ENCODE measurements around the gene ATG5.

The ATG5 gene

DNA sequence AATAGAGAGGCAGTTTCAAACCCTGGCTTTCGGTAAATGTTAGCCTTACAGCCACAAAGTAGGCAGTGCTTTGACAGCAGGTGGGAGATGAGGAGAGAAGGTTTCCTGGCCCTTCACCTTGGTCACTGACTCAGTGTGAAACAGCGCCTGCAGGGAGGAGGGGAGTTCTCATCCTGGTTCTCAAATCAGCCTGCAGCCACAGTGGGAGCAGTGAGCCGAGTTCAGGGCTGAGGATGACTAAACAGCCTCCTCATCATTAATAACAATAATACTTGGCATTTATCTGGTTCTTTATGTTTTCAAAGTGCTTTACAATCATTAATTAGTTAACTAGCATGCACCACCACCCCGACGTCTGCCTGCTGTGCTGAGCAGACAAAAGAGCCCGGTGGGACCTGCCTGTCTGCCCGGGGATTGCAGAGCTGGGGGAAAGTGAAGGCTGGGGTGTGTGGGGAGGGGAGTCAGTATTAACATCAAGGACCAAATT lies 179.8 kb downstream of the ATG5 start:
- TF ChIP-seq, protein P1, sequence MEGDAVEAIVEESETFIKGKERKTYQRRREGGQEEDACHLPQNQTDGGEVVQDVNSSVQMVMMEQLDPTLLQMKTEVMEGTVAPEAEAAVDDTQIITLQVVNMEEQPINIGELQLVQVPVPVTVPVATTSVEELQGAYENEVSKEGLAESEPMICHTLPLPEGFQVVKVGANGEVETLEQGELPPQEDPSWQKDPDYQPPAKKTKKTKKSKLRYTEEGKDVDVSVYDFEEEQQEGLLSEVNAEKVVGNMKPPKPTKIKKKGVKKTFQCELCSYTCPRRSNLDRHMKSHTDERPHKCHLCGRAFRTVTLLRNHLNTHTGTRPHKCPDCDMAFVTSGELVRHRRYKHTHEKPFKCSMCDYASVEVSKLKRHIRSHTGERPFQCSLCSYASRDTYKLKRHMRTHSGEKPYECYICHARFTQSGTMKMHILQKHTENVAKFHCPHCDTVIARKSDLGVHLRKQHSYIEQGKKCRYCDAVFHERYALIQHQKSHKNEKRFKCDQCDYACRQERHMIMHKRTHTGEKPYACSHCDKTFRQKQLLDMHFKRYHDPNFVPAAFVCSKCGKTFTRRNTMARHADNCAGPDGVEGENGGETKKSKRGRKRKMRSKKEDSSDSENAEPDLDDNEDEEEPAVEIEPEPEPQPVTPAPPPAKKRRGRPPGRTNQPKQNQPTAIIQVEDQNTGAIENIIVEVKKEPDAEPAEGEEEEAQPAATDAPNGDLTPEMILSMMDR (conservative IDR thresholded peaks at IDR 0.05; ENCODE audit: control insufficient read depth, insufficient read depth, low read depth, low read length): no peak
- DNase-seq (ENCODE audit: low read depth): peak; percentile 33
- no peak overlapping the region for H3K4me3 ChIP-seq (ENCODE audit: control insufficient read depth, low read depth, low read length)

DNA sequence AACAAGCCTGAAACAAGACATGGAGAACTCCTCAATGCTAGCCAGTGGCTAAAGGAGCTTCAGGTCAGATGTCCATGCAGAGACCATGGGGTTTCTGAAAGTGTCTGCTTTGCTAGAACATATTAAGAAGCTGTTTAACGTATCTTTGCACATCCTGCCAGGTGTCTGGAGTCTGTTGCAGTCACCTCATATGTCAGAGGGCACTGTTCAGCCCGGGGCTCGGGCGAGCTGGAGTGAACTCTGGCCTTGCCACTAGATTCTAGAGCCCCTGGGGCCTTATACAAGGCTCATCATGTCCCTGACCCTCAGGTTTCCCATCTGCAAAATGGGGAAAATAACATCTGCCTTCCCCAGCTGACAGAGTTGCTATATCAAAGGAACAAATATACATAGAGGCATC lies 180.4 kb downstream of the ATG5 start:
- TF ChIP-seq, protein P1 (conservative IDR thresholded peaks at IDR 0.05; ENCODE audit: control insufficient read depth, insufficient read depth, low read depth, low read length): no peak
- no peak overlapping the region for H3K4me3 ChIP-seq (ENCODE audit: control insufficient read depth, low read depth, low read length)
- no peak for DNase-seq (ENCODE audit: low read depth)

DNA sequence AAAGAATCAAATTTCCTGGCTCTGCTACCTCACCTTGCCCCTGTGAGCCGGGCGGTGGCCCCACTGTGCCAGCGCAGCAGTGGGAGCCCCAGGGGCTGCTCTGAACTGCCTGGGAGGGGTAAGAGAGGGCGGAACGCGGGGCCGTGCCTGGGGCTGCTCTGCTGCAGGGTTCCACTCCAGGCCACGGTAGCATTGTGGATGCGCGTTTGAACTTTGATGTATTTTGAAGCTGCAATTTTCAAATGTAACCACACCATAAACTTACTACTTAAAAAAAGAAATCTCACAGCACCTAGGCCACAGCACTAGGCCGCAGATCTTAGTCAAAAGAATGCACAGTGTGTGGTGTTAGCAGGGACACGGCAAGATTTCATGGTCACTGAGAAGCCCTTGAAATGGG lies 181.9 kb downstream of the ATG5 start:
- no peak for DNase-seq (ENCODE audit: low read depth)
- TF ChIP-seq, protein P1 (conservative IDR thresholded peaks at IDR 0.05; ENCODE audit: control insufficient read depth, insufficient read depth, low read depth, low read length): no peak
- no peak overlapping the region for H3K4me3 ChIP-seq (ENCODE audit: control insufficient read depth, low read depth, low read length)

DNA sequence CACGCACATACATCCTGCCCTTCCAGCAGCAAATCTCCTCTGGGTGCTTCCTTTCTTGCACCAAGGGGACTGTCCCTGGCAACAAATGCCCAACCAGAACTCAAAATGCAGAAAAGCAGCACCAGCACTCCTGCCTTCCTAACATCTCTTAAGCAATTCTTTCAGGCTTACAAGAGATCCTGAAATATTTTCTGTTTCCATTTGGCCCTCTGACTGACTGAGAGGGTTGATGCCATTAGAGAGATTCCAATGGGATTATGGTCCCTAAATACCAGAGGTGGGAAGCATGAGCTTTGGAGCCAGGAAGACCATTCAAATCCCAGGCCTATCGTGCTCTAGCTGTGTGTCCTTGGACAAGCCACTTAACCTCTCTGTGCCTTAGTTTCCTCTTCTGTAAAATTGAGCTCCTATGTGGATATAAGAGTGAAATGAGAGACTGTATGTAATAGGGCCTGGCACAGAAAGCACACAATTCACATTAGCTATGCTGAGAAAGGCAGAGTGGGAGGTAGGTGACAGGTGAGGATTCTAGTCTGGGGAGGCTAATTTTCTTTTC lies 182.6 kb downstream of the ATG5 start:
- TF ChIP-seq, protein P1 (conservative IDR thresholded peaks at IDR 0.05; ENCODE audit: control insufficient read depth, insufficient read depth, low read depth, low read length): no peak
- DNase-seq (ENCODE audit: low read depth): no peak
- no peak overlapping the region for H3K4me3 ChIP-seq (ENCODE audit: control insufficient read depth, low read depth, low read length)

DNA sequence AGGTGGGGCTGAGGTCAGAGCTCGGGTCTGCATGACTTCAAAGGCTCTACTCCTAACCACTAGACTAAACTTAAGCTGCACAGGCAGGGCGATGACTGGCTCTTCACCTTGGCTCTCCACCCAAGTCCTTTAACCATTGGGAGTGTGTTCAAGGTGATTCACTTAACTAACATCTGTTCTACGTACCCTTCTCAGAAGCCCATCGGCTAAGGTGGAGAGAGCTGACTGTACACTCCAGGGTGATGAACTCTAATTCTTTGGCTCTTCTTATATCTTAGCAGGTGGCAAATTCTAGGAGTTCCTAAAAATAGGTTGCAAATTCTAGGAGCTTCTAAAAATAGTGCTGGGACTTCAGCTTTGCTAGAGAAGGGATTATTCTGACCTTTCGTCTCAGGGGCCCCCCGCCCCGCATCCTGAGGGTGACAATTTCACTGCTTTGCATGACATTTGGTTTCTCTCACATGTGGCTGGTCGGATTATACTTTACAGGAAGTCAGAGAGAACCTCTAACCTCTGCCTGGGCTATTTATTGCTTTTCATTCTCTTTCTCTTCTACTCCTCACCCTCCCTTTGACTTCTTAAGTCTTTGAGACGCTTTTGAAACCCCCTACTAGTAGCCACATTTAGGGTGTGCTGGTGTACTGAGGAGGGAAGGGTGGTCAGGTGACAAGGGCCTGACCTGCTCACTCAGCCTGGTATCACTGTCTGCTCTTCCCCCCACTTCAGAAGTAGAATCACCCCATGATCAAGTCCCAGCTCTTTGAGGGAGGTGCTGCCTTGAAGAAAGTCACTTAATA lies 183.9 kb downstream of the ATG5 start:
- peak; percentile 7 for DNase-seq (ENCODE audit: low read depth)

DNA sequence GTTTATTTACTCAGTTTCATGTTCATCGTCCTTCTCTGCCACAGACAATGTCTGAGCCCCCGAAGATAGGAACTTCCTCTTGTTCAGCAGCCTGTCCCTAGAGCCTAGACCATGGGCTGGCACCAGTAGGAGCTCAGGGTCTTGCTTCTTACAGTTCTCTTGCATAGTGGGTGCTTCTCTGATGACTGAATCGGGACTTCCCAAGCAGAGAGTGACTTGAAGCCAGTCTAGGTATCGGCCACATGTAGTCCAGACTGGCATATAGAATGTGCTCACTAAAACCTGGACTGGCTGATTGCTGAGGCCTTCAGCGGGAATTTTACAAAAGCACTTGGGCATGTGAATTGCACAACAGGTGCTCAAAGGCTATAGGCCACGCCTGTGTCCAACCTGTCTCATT lies 187.4 kb downstream of the ATG5 start:
- DNase-seq (ENCODE audit: low read depth): no peak
- TF ChIP-seq, protein P1 (conservative IDR thresholded peaks at IDR 0.05; ENCODE audit: control insufficient read depth, insufficient read depth, low read depth, low read length): no peak
- H3K4me3 ChIP-seq (ENCODE audit: control insufficient read depth, low read depth, low read length): no peak overlapping the region

More for the DNA sequence above, 183.9 kb downstream of the ATG5 start:
- TF ChIP-seq, protein P1 (conservative IDR thresholded peaks at IDR 0.05; ENCODE audit: control insufficient read depth, insufficient read depth, low read depth, low read length): no peak
- H3K4me3 ChIP-seq (ENCODE audit: control insufficient read depth, low read depth, low read length): no peak overlapping the region

Data from fibroblast of mammary gland (primary cell).